HCT116 (cell line): ENCODE results near the gene RAB26. TPM values are rescaled to one million over a fixed set of nuclear protein-coding genes. Genes with fewer than 3 reads are reported as not detected.

Experiments
- ATAC-seq: fragments of 200-7000 bp; cut with Tn5 transposase; 2 replicates; pipeline ENCODE4 v1.9.1; 2020; ENCODE audit warnings: mild to moderate bottlenecking, moderate library complexity
- BruUV-seq: library from RNA; stranded (reverse); fragments of 400-500 nt; replicated peaks from 2 replicates; lab custom pipeline; 2021; lab: Mats Ljungman, UMichigan
- CTCF ChIA-PET: fragments of 300-600 bp; sonication (Branson Sonifier 250); formaldehyde crosslinking; loops from one replicate; lab custom pipeline; 2021; ENCODE audit warnings: antibody characterized with exemption; lab: Charles Lee
- POLR2A ChIA-PET: fragments of 300-600, 350-600 bp; sonication (Branson Sonifier 250); formaldehyde crosslinking; loops from one replicate; lab custom pipeline; 2021; ENCODE audit warnings: antibody characterized with exemption; lab: Charles Lee
- RAD21 ChIA-PET, 2 experiments: fragments of 300-600 bp; sonication (Branson Sonifier 250); formaldehyde crosslinking; loops; one replicate each; lab custom pipeline; 2023; ENCODE audit warnings: low total read pairs in 2 of 2; ENCODE audit not compliant: uncharacterized antibody in 2 of 2, unreplicated experiment in 2 of 2, low non-redundant PET in 1 of 2; lab: Charles Lee
- DNase-seq: peaks from one replicate; pipeline ENCODE4 v3.0.0-alpha.2; 2010; ENCODE audit warnings: low read depth, low spot score
- H2AFZ ChIP-seq: fragments of 200-600 bp; shearing (Covaris generic), sonication (generic); 2 replicates; pipeline ENCODE4 v1.6.1; 2017; ENCODE audit warnings: low read depth, mixed run types, mixed read lengths, antibody characterized with exemption, low read length; ENCODE audit not compliant: poor library complexity, severe bottlenecking
- H3K27ac ChIP-seq: 2 replicates; pipeline ENCODE4 v1.5.1; 2012; ENCODE audit warnings: low read depth, low read length
- H3K27me3 ChIP-seq: fragments of 200-600 bp; sonication (generic); 2 replicates; pipeline ENCODE4 v1.6.1; 2016; ENCODE audit warnings: mixed run types, low read length, mixed read lengths; ENCODE audit not compliant: insufficient read depth
- H3K36me3 ChIP-seq, 2 experiments: fragments of 200-500 bp in 1 of 2; fragments of 200-600 bp in 1 of 2; sonication (Bioruptor generic) in 1 of 2; sonication (generic) in 1 of 2; 2 replicates each; pipeline versions ENCODE4 v1.5.1 to v1.6.1; 2014 to 2016; ENCODE audit warnings: low read length in 2 of 2, inconsistent platforms in 1 of 2, mixed read lengths in 1 of 2, mixed run types in 1 of 2; ENCODE audit not compliant: insufficient read depth in 2 of 2, control insufficient read depth in 1 of 2
- H3K4me1 ChIP-seq, 2 experiments: fragments of 200-600 bp in 1 of 2; sonication (generic) in 1 of 2; 2 replicates each; pipeline versions ENCODE4 v1.5.1 to v1.6.1; 2012 to 2017; ENCODE audit warnings: low read length in 2 of 2, inconsistent platforms in 1 of 2, mild to moderate bottlenecking in 1 of 2, mixed read lengths in 1 of 2, mixed run types in 1 of 2, moderate library complexity in 1 of 2; ENCODE audit not compliant: insufficient read depth in 2 of 2, control insufficient read depth in 1 of 2
- H3K4me2 ChIP-seq: fragments of 200-600 bp; sonication (generic); 2 replicates; pipeline ENCODE4 v1.6.1; 2017; ENCODE audit warnings: mixed run types, low read length, mixed read lengths
- H3K4me3 ChIP-seq, 2 experiments: fragments of 200-600 bp in 1 of 2; sonication (generic) in 1 of 2; replicated peaks in 1 of 2; 2 replicates each; pipeline ENCODE4 v1.5.1; 2011 to 2016; ENCODE audit warnings: low read length in 2 of 2, control low read depth in 1 of 2, low read depth in 1 of 2, mild to moderate bottlenecking in 1 of 2, mixed read lengths in 1 of 2, mixed run types in 1 of 2
- H3K79me2 ChIP-seq: fragments of 200-600 bp; sonication (generic); 2 replicates; pipeline ENCODE4 v1.6.1; 2017; ENCODE audit warnings: mild to moderate bottlenecking, mixed run types, low read length, moderate library complexity, mixed read lengths; ENCODE audit not compliant: insufficient read depth
- H3K9ac ChIP-seq: fragments of 200-600 bp; sonication (generic); 2 replicates; pipeline ENCODE4 v1.6.1; 2016; ENCODE audit warnings: low read length, mixed read lengths
- H3K9me2 ChIP-seq: fragments of 200-600 bp; sonication (generic), shearing (Covaris generic); 2 replicates; pipeline ENCODE4 v1.6.1; 2017; ENCODE audit warnings: mixed run types, mild to moderate bottlenecking, moderate library complexity; ENCODE audit not compliant: insufficient read depth
- H3K9me3 ChIP-seq, 2 experiments: fragments of 200-500 bp in 1 of 2; fragments of 200-600 bp in 1 of 2; sonication (Bioruptor generic) in 1 of 2; sonication (generic) in 1 of 2; 2 replicates each; pipeline ENCODE4 v1.6.1; 2014 to 2017; ENCODE audit warnings: low read length in 2 of 2, mixed read lengths in 2 of 2, inconsistent platforms in 1 of 2, low read depth in 1 of 2, mild to moderate bottlenecking in 1 of 2, mixed run types in 1 of 2, moderate library complexity in 1 of 2; ENCODE audit not compliant: control insufficient read depth in 1 of 2, insufficient read depth in 1 of 2
- H4K20me1 ChIP-seq: fragments of 200-600 bp; sonication (generic), shearing (Covaris generic); 2 replicates; pipeline ENCODE4 v1.6.1; 2017; ENCODE audit warnings: mixed run types, mild to moderate bottlenecking, moderate library complexity; ENCODE audit not compliant: insufficient read depth
- CEBPB ChIP-seq: IDR thresholded peaks from 2 replicates; pipeline ENCODE4 v1.6.1; 2012; ENCODE audit warnings: low read depth
- CTCF ChIP-seq, 3 experiments: fragments of 200-600 bp in 1 of 3; sonication (generic) in 1 of 3; IDR thresholded peaks in 2 of 3; conservative IDR thresholded peaks in 1 of 3; 2 replicates each; pipeline ENCODE4 v1.5.1; 2012 to 2017; ENCODE audit warnings: low read depth in 2 of 3, low read length in 2 of 3, antibody characterized with exemption in 1 of 3, borderline replicate concordance in 1 of 3, control low read depth in 1 of 3, mild to moderate bottlenecking in 1 of 3, mixed read lengths in 1 of 3, mixed run types in 1 of 3, moderate library complexity in 1 of 3; ENCODE audit not compliant: insufficient read depth in 1 of 3
- EZH2 ChIP-seq: fragments of 200-600 bp; sonication (generic); IDR thresholded peaks from 2 replicates; pipeline ENCODE4 v1.6.1; 2017; ENCODE audit warnings: antibody characterized with exemption, mixed run types
- FOSL1 ChIP-seq: IDR thresholded peaks from 2 replicates; pipeline ENCODE4 v1.6.1; 2012; ENCODE audit warnings: low read depth
- JUND ChIP-seq: IDR thresholded peaks from 2 replicates; pipeline ENCODE4 v1.6.1; 2012
- MAX ChIP-seq: IDR thresholded peaks from 2 replicates; pipeline ENCODE4 v1.6.1; 2012
- POLR2AphosphoS5 ChIP-seq: IDR thresholded peaks from 2 replicates; pipeline ENCODE4 v1.6.1; 2011; ENCODE audit warnings: mild to moderate bottlenecking, low read depth, low read length, moderate library complexity
- RAD21 ChIP-seq: IDR thresholded peaks from 2 replicates; pipeline ENCODE4 v1.6.1; 2012; ENCODE audit warnings: low read depth, mild to moderate bottlenecking
- SIN3A ChIP-seq: IDR thresholded peaks from 2 replicates; pipeline ENCODE4 v1.6.1; 2012; ENCODE audit warnings: low read depth
- SP1 ChIP-seq: IDR thresholded peaks from 2 replicates; pipeline ENCODE4 v1.6.1; 2012; ENCODE audit warnings: low read depth
- SRF ChIP-seq: IDR thresholded peaks from 2 replicates; pipeline ENCODE4 v1.6.1; 2012; ENCODE audit warnings: low read depth
- TCF7L2 ChIP-seq: IDR thresholded peaks from 2 replicates; pipeline ENCODE4 v1.7.0; 2011; ENCODE audit warnings: borderline replicate concordance, inconsistent platforms; ENCODE audit not compliant: insufficient read depth, insufficient read length; ENCODE audit errors: extremely low read depth
- ZFX ChIP-seq: fragments of 450-650 bp; IDR thresholded peaks from 2 replicates; pipeline ENCODE4 v1.6.1; 2017
- ZNF274 ChIP-seq: fragments of 200-500 bp; sonication (Bioruptor generic); IDR thresholded peaks from 2 replicates; pipeline ENCODE4 v1.6.1; 2014; ENCODE audit warnings: mild to moderate bottlenecking, low read depth, low read length, inconsistent platforms
- intact Hi-C: fragments of 100-400 bp; cut with micrococcal nuclease; formaldehyde crosslinking; loops from 2 replicates; pipeline ENCODE4 v1.10.0; 2022
- total RNA-seq: library from RNA; stranded (reverse); gene quantifications from one replicate; pipeline ENCODE4 v1.2.1, GENCODE V29; 2021; ENCODE audit not compliant: unreplicated experiment
- TF ChIP-seq, protein P1 (sequence below): IDR thresholded peaks from 2 replicates; pipeline ENCODE4 v1.6.1; 2012; ENCODE audit warnings: low read depth
- TF ChIP-seq, protein P2 (sequence below): IDR thresholded peaks from 2 replicates; pipeline ENCODE4 v1.6.1; 2011; ENCODE audit warnings: mild to moderate bottlenecking, low read length, moderate library complexity; ENCODE audit not compliant: insufficient replicate concordance; ENCODE audit errors: extremely low read depth

Gene RAB26
- total RNA-seq, 1 experiment from 2014 or later, result 44.9 TPM

- Histone ChIP-seq H4K20me1 (no peaks in the 10 kb centered on the region), H3K79me2 (no peaks in the 10 kb centered on the region), H3K4me1 (peaks cover 0 to 4% of the 10 kb centered on the region in 2 experiments; a peak in 1 of 4 replicates), H3K9ac (no peak overlapping the region), H3K27ac (no peak overlapping the region), H3K9me3 (no peaks in the 10 kb centered on the region)
- POLR2A ChIA-PET, result interaction anchor here (1.4 kb wide), 1 partner anchor 18 kb away, joined by 10 read pairs; the partner anchor contains the start of gene TRAF7
- TF ChIP-seq MAX (no peak), ZFX (no peak), JUND (no peak), SP1 (no peak), SIN3A (no peak), RAD21 (no peak), FOSL1 (no peak), ZNF274 (no peak), POLR2AphosphoS5 (no peak), CEBPB (no peak), SRF (no peak), EZH2 (no peak), CTCF (IDR thresholded peaks at IDR 0.05 in 2 of 3, conservative IDR thresholded peaks at IDR 0.05 in 1 of 3; ENCODE audit: borderline replicate concordance in 1 of 3, insufficient read depth in 1 of 3, low read depth in 2 of 3, low read length in 2 of 3) (no peak), TCF7L2 (no peak)
- TF ChIP-seq, protein P1, sequence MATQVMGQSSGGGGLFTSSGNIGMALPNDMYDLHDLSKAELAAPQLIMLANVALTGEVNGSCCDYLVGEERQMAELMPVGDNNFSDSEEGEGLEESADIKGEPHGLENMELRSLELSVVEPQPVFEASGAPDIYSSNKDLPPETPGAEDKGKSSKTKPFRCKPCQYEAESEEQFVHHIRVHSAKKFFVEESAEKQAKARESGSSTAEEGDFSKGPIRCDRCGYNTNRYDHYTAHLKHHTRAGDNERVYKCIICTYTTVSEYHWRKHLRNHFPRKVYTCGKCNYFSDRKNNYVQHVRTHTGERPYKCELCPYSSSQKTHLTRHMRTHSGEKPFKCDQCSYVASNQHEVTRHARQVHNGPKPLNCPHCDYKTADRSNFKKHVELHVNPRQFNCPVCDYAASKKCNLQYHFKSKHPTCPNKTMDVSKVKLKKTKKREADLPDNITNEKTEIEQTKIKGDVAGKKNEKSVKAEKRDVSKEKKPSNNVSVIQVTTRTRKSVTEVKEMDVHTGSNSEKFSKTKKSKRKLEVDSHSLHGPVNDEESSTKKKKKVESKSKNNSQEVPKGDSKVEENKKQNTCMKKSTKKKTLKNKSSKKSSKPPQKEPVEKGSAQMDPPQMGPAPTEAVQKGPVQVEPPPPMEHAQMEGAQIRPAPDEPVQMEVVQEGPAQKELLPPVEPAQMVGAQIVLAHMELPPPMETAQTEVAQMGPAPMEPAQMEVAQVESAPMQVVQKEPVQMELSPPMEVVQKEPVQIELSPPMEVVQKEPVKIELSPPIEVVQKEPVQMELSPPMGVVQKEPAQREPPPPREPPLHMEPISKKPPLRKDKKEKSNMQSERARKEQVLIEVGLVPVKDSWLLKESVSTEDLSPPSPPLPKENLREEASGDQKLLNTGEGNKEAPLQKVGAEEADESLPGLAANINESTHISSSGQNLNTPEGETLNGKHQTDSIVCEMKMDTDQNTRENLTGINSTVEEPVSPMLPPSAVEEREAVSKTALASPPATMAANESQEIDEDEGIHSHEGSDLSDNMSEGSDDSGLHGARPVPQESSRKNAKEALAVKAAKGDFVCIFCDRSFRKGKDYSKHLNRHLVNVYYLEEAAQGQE, result no peak
- TF ChIP-seq, protein P2, sequence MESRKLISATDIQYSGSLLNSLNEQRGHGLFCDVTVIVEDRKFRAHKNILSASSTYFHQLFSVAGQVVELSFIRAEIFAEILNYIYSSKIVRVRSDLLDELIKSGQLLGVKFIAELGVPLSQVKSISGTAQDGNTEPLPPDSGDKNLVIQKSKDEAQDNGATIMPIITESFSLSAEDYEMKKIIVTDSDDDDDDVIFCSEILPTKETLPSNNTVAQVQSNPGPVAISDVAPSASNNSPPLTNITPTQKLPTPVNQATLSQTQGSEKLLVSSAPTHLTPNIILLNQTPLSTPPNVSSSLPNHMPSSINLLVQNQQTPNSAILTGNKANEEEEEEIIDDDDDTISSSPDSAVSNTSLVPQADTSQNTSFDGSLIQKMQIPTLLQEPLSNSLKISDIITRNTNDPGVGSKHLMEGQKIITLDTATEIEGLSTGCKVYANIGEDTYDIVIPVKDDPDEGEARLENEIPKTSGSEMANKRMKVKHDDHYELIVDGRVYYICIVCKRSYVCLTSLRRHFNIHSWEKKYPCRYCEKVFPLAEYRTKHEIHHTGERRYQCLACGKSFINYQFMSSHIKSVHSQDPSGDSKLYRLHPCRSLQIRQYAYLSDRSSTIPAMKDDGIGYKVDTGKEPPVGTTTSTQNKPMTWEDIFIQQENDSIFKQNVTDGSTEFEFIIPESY, result no peak
- TF ChIP-seq, all 23 proteins: peak for 0
- Histone ChIP-seq H3K27me3 (no peaks in the 10 kb centered on the region), H3K4me2 (no peak overlapping the region), H2AFZ (no peak overlapping the region), H3K4me3 (no peak overlapping the region), H3K36me3 (peaks cover 8 to 37% of the 10 kb centered on the region in 2 experiments; a peak in 2 of 4 replicates), H3K9me2 (no peaks in the 10 kb centered on the region)
- no peak for ATAC-seq
- ChIA-PET CTCF (no interaction called here), RAD21 (no interaction called here)
- intact Hi-C loops, result no loop called here
- no TSS peak for BruUV-seq
- DNase-seq, result no peak
Observed at GRCh38 chr16:2173366-2173765, 24.9 kb downstream of the RAB26 start.
